Measurements from ENCODE around the gene AK4. TPM values are rescaled to one million over a fixed set of nuclear protein-coding genes. Genes with fewer than 3 reads are reported as not detected.
A peak's percentile ranks its signal among the peaks of the same experiment; 100 is the strongest.

AK4 gene
- total RNA-seq, 1 experiment from 2014 or later, result 180 TPM

DNA sequence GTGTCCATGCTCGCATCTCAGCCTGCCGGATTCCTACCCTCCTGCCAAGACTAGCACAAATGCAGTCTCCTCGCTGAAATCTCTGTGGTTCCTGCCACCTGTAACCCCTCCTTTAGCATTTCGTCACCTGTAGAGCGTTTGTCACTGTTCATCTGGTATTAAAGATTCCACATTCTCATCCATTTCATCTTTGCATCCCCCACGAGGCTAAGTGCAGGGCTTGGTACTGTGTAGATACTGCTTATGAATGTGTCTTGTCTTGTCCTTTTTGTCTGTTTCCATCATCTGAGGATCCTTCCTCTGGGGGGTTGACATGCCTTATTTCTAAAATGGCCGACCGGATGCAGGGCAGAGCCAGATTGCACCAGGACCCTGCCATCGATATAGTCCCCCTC is 107.7 kb downstream of the AK4 start:
- Mint-ChIP-seq H3K4me3 (peak overlapping the region; percentile 88), H3K36me3 (no peaks in the 10 kb centered on the region), H3K27me3 (ENCODE audit: low read depth) (peaks cover 23% of the 10 kb centered on the region), H3K4me1 (peaks cover 36% of the 10 kb centered on the region), H3K9me3 (no peaks in the 10 kb centered on the region), H3K27ac (no peak overlapping the region)
- ChIA-PET POLR2A (interaction anchor here (1.1 to 2.2 kb wide), 3 partner anchors 9 to 165 kb away, joined by 3 to 8 read pairs (median 7); partner anchors contain the start of genes DNAJC6, LEPR and LEPROT), CTCF (interaction anchor here (1.4 kb wide), 1 partner anchor 19 kb away, joined by 3 read pairs; no protein-coding TSS in a partner anchor)
- ATAC-seq (peak; percentile 1; the same call in 1 of the 2 replicates), DNase-seq (ENCODE audit: low spot score) (no peak)
- no peak for TF ChIP-seq JUN (CRISPR knock-in tag; IDR thresholded peaks at IDR 0.05)
- TF ChIP-seq, protein P1, sequence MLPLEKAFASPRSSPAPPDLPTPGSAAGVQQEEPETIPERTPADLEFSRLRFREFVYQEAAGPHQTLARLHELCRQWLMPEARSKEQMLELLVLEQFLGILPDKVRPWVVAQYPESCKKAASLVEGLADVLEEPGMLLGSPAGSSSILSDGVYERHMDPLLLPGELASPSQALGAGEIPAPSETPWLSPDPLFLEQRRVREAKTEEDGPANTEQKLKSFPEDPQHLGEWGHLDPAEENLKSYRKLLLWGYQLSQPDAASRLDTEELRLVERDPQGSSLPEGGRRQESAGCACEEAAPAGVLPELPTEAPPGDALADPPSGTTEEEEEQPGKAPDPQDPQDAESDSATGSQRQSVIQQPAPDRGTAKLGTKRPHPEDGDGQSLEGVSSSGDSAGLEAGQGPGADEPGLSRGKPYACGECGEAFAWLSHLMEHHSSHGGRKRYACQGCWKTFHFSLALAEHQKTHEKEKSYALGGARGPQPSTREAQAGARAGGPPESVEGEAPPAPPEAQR (CRISPR knock-in tag; IDR thresholded peaks at IDR 0.05), result no peak
- TF ChIP-seq TEAD1 (CRISPR knock-in tag; IDR thresholded peaks at IDR 0.05), result no peak
- no peak for TF ChIP-seq SMAD4 (CRISPR knock-in tag; IDR thresholded peaks at IDR 0.05)
- TF ChIP-seq, protein P2, sequence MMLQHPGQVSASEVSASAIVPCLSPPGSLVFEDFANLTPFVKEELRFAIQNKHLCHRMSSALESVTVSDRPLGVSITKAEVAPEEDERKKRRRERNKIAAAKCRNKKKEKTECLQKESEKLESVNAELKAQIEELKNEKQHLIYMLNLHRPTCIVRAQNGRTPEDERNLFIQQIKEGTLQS (CRISPR knock-in tag; conservative IDR thresholded peaks at IDR 0.05), result no peak
- TF ChIP-seq, protein P3, sequence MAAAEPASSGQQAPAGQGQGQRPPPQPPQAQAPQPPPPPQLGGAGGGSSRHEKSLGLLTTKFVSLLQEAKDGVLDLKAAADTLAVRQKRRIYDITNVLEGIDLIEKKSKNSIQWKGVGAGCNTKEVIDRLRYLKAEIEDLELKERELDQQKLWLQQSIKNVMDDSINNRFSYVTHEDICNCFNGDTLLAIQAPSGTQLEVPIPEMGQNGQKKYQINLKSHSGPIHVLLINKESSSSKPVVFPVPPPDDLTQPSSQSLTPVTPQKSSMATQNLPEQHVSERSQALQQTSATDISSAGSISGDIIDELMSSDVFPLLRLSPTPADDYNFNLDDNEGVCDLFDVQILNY (CRISPR knock-in tag; IDR thresholded peaks at IDR 0.05), result no peak

DNA sequence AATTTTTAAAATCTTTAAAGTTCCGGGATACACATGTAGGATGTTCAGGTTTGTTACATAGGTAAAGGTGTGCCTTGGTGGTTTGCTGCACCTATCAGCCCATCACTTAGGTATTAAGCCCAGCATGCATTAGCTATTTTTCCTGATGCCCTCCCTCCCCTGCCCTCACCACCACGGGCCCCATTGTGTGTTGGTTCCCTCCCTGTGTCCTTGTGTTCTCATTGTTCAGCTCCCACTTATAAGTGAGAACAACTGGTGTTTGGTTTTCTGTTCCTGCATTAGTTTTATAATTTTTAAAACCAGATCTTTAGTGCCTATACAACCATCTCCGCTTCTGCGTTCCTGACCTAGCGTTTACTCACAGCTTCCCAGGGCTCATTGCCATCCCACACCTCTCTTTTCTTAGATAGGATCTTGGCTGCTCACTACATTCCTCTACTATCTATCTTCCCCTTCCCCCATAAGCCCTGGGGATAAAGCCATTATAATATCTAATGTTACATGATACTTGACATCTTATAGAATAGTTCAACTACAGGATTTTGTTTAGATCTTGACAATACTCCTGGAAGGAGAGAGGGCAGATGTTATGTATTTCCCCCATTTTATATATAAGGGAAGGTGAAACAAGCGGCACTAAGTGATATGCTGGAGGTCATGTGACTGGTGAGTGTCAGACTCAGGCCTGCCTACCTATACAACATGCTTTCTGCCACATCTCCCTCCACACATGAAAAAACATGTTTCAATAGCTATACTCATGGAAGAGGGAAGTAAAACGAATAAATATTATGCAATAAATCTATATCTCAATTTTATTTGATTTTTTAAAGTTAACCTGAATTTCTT is 109.1 kb downstream of the AK4 start:
- peaks cover 36% of the 10 kb centered on the region for H3K4me1 Mint-ChIP-seq
- H3K9me3 Mint-ChIP-seq, result no peaks in the 10 kb centered on the region
- ChIA-PET CTCF (interaction anchor here (0.6 to 1.1 kb wide), 2 partner anchors 183 to 202 kb away, joined by 3 read pairs; no protein-coding TSS in a partner anchor), POLR2A (no interaction called here)
- ATAC-seq (no peak), DNase-seq (ENCODE audit: low spot score) (no peak)
- peaks cover 23% of the 10 kb centered on the region for H3K27me3 Mint-ChIP-seq (ENCODE audit: low read depth)
- H3K4me3 Mint-ChIP-seq, result no peak overlapping the region
- H3K27ac Mint-ChIP-seq, result peak overlapping the region; percentile 16; the same call in 1 of the 2 replicates
- no peaks in the 10 kb centered on the region for H3K36me3 Mint-ChIP-seq
- TF ChIP-seq OVOL2 (CRISPR knock-in tag; IDR thresholded peaks at IDR 0.05; ENCODE audit: borderline replicate concordance), result no peak
- no peak for TF ChIP-seq ZNF532 (CRISPR knock-in tag; IDR thresholded peaks at IDR 0.05; ENCODE audit: borderline replicate concordance)
- TF ChIP-seq, protein P3 (CRISPR knock-in tag; IDR thresholded peaks at IDR 0.05), result no peak
- TF ChIP-seq PRDM15 (CRISPR knock-in tag; IDR thresholded peaks at IDR 0.05), result no peak
- TF ChIP-seq CTCF (IDR thresholded peaks at IDR 0.05), result no peak
- TF ChIP-seq SMAD3 (CRISPR knock-in tag; IDR thresholded peaks at IDR 0.05; ENCODE audit: borderline replicate concordance), result no peak
- TF ChIP-seq USF2 (CRISPR knock-in tag; IDR thresholded peaks at IDR 0.05), result no peak; the same call in 1 of the 2 replicates
- TF ChIP-seq ZNF671 (CRISPR knock-in tag; IDR thresholded peaks at IDR 0.05), result no peak
- TF ChIP-seq ZNF138 (CRISPR knock-in tag; conservative IDR thresholded peaks at IDR 0.05), result no peak
- TF ChIP-seq ZNF263 (CRISPR knock-in tag; IDR thresholded peaks at IDR 0.05; ENCODE audit: low read depth), result no peak
- TF ChIP-seq, protein P4, sequence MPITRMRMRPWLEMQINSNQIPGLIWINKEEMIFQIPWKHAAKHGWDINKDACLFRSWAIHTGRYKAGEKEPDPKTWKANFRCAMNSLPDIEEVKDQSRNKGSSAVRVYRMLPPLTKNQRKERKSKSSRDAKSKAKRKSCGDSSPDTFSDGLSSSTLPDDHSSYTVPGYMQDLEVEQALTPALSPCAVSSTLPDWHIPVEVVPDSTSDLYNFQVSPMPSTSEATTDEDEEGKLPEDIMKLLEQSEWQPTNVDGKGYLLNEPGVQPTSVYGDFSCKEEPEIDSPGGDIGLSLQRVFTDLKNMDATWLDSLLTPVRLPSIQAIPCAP (CRISPR knock-in tag; IDR thresholded peaks at IDR 0.05), result no peak
- no peak for TF ChIP-seq SMAD4 (CRISPR knock-in tag; IDR thresholded peaks at IDR 0.05)
